HL-60 (cell line): Measurements from ENCODE around the gene DMAC2L.
"Not testable (repeated sequence)": the region's sequence is repeated elsewhere in the genome, so short reads cannot be mapped to it uniquely, and the experiment has no call there.

Experiments
- DNase-seq, 2 experiments: peaks; one replicate each; pipeline ENCODE4 v3.0.0-alpha.2; 2010 to 2020; ENCODE audit warnings: low read depth in 1 of 2, low spot score in 1 of 2
- H3K27ac ChIP-seq: fragments of 250-450 bp; sonication (Bioruptor Pico); replicated peaks from 2 replicates; pipeline ENCODE4 v1.5.1; 2020; ENCODE audit warnings: mild to moderate bottlenecking, moderate library complexity
- H3K27me3 ChIP-seq: fragments of 250-450 bp; sonication (Bioruptor Pico); 2 replicates; pipeline ENCODE4 v1.5.1; 2021; ENCODE audit warnings: mild to moderate bottlenecking, moderate library complexity; ENCODE audit not compliant: insufficient read depth, poor library complexity, severe bottlenecking
- H3K4me3 ChIP-seq: replicated peaks from 2 replicates; pipeline ENCODE4 v1.5.1; 2011; ENCODE audit warnings: mild to moderate bottlenecking, control low read depth, low read length; ENCODE audit not compliant: insufficient read depth
- GABPA ChIP-seq: IDR thresholded peaks from 2 replicates; pipeline ENCODE4 v1.6.1; 2012; ENCODE audit warnings: low read depth
- POLR2AphosphoS5 ChIP-seq: IDR thresholded peaks from 2 replicates; pipeline ENCODE4 v1.6.1; 2012; ENCODE audit warnings: low read depth
- SPI1 ChIP-seq: IDR thresholded peaks from 2 replicates; pipeline ENCODE4 v1.6.1; 2012; ENCODE audit warnings: low read depth, mild to moderate bottlenecking, borderline replicate concordance
- TF ChIP-seq, protein P1 (sequence below): IDR thresholded peaks from 2 replicates; pipeline ENCODE4 v1.6.1; 2012; ENCODE audit warnings: low read depth; ENCODE audit not compliant: insufficient replicate concordance
- TF ChIP-seq, protein P2 (sequence below): IDR thresholded peaks from one replicate; pipeline ENCODE4 v1.5.1; 2011; ENCODE audit warnings: low read length, control low read depth, inconsistent platforms; ENCODE audit not compliant: insufficient read depth

DMAC2L gene

DNA sequence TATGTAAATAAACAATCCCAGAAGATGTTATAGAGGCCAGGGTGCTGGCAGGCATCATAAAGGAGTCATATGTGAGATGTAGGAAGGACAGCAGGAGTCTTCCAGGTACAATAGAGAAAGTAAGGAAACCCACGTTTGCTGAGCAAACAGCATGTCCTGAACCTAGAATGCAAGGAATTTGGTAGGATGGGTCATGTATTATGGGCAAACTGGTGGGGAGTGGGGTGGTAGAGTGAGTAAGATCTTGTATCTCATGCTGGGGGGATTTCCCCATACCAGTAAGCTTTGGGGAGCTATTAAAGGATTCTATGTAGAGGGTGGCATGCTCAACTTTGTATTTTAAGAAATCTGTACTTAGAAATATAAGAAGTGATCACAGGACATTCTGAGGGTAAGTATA, 43.6 kb downstream of the DMAC2L start:
- DNase-seq, result no peak
- no peak for TF ChIP-seq GABPA
- no peak for TF ChIP-seq POLR2AphosphoS5
- TF ChIP-seq, protein P1, sequence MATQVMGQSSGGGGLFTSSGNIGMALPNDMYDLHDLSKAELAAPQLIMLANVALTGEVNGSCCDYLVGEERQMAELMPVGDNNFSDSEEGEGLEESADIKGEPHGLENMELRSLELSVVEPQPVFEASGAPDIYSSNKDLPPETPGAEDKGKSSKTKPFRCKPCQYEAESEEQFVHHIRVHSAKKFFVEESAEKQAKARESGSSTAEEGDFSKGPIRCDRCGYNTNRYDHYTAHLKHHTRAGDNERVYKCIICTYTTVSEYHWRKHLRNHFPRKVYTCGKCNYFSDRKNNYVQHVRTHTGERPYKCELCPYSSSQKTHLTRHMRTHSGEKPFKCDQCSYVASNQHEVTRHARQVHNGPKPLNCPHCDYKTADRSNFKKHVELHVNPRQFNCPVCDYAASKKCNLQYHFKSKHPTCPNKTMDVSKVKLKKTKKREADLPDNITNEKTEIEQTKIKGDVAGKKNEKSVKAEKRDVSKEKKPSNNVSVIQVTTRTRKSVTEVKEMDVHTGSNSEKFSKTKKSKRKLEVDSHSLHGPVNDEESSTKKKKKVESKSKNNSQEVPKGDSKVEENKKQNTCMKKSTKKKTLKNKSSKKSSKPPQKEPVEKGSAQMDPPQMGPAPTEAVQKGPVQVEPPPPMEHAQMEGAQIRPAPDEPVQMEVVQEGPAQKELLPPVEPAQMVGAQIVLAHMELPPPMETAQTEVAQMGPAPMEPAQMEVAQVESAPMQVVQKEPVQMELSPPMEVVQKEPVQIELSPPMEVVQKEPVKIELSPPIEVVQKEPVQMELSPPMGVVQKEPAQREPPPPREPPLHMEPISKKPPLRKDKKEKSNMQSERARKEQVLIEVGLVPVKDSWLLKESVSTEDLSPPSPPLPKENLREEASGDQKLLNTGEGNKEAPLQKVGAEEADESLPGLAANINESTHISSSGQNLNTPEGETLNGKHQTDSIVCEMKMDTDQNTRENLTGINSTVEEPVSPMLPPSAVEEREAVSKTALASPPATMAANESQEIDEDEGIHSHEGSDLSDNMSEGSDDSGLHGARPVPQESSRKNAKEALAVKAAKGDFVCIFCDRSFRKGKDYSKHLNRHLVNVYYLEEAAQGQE, result no peak
- TF ChIP-seq SPI1, result no peak
- TF ChIP-seq, protein P2, sequence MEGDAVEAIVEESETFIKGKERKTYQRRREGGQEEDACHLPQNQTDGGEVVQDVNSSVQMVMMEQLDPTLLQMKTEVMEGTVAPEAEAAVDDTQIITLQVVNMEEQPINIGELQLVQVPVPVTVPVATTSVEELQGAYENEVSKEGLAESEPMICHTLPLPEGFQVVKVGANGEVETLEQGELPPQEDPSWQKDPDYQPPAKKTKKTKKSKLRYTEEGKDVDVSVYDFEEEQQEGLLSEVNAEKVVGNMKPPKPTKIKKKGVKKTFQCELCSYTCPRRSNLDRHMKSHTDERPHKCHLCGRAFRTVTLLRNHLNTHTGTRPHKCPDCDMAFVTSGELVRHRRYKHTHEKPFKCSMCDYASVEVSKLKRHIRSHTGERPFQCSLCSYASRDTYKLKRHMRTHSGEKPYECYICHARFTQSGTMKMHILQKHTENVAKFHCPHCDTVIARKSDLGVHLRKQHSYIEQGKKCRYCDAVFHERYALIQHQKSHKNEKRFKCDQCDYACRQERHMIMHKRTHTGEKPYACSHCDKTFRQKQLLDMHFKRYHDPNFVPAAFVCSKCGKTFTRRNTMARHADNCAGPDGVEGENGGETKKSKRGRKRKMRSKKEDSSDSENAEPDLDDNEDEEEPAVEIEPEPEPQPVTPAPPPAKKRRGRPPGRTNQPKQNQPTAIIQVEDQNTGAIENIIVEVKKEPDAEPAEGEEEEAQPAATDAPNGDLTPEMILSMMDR, result no peak
- Histone ChIP-seq H3K27ac (no peak overlapping the region), H3K4me3 (no peak overlapping the region), H3K27me3 (no peaks in the 10 kb centered on the region)

DNA sequence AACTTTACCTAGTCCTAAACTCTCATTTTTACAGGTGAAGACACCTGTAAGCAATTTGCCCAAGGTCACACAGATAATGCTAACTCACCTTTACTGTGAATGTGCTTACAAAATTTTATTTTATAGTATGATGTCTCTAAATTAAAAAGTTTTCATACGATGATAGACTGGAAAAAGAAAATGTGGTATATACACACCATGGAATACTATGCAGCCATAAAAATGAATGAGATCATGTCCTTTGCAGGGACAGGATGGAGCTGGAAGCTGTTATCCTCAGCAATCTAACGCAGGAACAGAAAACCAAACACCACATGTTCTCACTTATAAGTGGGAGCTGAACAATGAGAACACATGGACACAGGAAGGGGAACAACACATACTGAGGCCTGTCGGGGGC, 44.2 kb downstream of the DMAC2L start:
- H3K27me3 ChIP-seq, DNase-seq, H3K27ac ChIP-seq, H3K4me3 ChIP-seq: not testable (repeated sequence)

DNA sequence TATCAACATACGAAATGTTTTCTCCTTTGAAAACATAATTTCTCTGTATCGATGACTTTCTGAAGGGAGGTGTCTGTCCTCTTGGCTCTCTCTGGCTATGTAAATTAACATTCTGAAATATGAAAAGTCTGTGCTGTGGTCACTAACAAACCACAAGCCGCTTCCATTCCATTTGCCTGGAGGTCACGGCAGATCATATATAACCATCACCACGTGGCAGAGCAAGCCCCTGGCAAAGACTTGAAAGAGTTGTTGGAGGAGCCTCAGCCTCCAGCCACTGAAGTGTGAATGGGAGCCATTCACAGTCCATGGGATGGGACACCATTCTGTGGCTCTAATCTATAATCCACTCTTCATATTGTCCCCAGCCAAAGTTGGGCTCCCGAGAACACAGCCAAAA, 45.0 kb downstream of the DMAC2L start:
- TF ChIP-seq SPI1 (no peak), POLR2AphosphoS5 (no peak), GABPA (no peak)
- TF ChIP-seq, protein P2, result no peak
- TF ChIP-seq, protein P1, result no peak
- H3K4me3 ChIP-seq, result no peak overlapping the region
- H3K27ac ChIP-seq, result no peak overlapping the region
- DNase-seq, result no peak
- H3K27me3 ChIP-seq, result no peaks in the 10 kb centered on the region

DNA sequence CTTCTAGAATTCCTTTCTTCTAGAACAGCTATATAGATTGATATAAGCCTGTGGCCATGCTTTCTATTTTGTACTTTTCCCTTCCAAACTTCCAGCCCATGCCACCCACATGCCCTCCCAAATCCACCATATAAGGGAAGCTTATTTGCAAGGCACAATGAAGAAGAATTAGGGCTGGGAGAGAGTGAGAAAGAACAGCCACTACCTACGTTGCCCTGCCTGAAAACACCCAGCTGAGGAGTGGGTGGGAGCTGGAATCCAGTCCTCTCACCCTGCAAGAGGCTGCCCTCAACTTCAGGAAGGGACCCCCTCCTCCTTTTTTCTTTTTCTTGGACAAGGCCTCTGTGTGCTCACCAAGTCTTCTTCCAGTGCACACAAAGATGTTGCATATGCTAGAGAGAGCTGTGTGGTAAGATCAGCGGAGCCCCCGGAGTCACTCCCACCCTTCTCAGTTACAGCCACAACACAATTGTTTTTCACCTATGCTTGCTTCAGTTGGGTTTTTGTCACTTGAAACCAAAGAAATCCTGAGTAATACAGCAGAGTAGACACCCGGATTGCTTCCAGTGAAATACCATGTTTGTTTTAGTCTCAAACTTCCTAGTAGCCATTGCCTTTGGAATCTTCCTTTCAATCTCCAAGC, 45.8 kb downstream of the DMAC2L start:
- DNase-seq, result no peak
- Histone ChIP-seq H3K4me3 (no peak overlapping the region), H3K27ac (no peak overlapping the region), H3K27me3 (no peaks in the 10 kb centered on the region)
- TF ChIP-seq, protein P1, result no peak
- TF ChIP-seq POLR2AphosphoS5 (no peak), GABPA (no peak), SPI1 (no peak)
- TF ChIP-seq, protein P2, result no peak
